HL-60 (cell line): ENCODE results near the gene EIF3M.

ENCODE experiments used
- DNase-seq, 2 experiments: peaks; one replicate each; pipeline ENCODE4 v3.0.0-alpha.2; 2010 to 2020; ENCODE audit warnings: low read depth in 1 of 2, low spot score in 1 of 2
- H3K27ac ChIP-seq: fragments of 250-450 bp; sonication (Bioruptor Pico); replicated peaks from 2 replicates; pipeline ENCODE4 v1.5.1; 2020; ENCODE audit warnings: mild to moderate bottlenecking, moderate library complexity
- H3K27me3 ChIP-seq: fragments of 250-450 bp; sonication (Bioruptor Pico); 2 replicates; pipeline ENCODE4 v1.5.1; 2021; ENCODE audit warnings: mild to moderate bottlenecking, moderate library complexity; ENCODE audit not compliant: insufficient read depth, poor library complexity, severe bottlenecking
- H3K4me3 ChIP-seq: replicated peaks from 2 replicates; pipeline ENCODE4 v1.5.1; 2011; ENCODE audit warnings: mild to moderate bottlenecking, control low read depth, low read length; ENCODE audit not compliant: insufficient read depth
- CTCF ChIP-seq: IDR thresholded peaks from one replicate; pipeline ENCODE4 v1.5.1; 2011; ENCODE audit warnings: low read length, control low read depth, inconsistent platforms; ENCODE audit not compliant: insufficient read depth
- GABPA ChIP-seq: IDR thresholded peaks from 2 replicates; pipeline ENCODE4 v1.6.1; 2012; ENCODE audit warnings: low read depth
- POLR2AphosphoS5 ChIP-seq: IDR thresholded peaks from 2 replicates; pipeline ENCODE4 v1.6.1; 2012; ENCODE audit warnings: low read depth
- REST ChIP-seq: IDR thresholded peaks from 2 replicates; pipeline ENCODE4 v1.6.1; 2012; ENCODE audit warnings: low read depth; ENCODE audit not compliant: insufficient replicate concordance
- SPI1 ChIP-seq: IDR thresholded peaks from 2 replicates; pipeline ENCODE4 v1.6.1; 2012; ENCODE audit warnings: low read depth, mild to moderate bottlenecking, borderline replicate concordance

Gene EIF3M

GRCh38 chr11:32566517-32566916 is 17.1 kb upstream of the EIF3M start:
- Histone ChIP-seq H3K4me3 (no peak overlapping the region), H3K27me3 (no peaks in the 10 kb centered on the region), H3K27ac (no peak overlapping the region)
- DNase-seq: no peak
- no peak for TF ChIP-seq SPI1
- no peak for TF ChIP-seq CTCF
- TF ChIP-seq POLR2AphosphoS5: no peak
- TF ChIP-seq GABPA: no peak
- no peak for TF ChIP-seq REST

- DNase-seq: no peak
Observed at GRCh38 chr11:32567154-32567553, 16.5 kb upstream of the EIF3M start.

More at GRCh38 chr11:32567154-32567553, 16.5 kb upstream of the EIF3M start:
- Histone ChIP-seq H3K27ac (no peak overlapping the region), H3K27me3 (no peaks in the 10 kb centered on the region), H3K4me3 (no peak overlapping the region)
- TF ChIP-seq POLR2AphosphoS5 (no peak), CTCF (no peak), GABPA (no peak), SPI1 (no peak), REST (no peak)
